HepG2 (cell line): ENCODE results near the gene GTF3C5. TPM values are rescaled to one million over a fixed set of nuclear protein-coding genes. Genes with fewer than 3 reads are reported as not detected.

Source experiments
- ATAC-seq: fragments of 200-7000 bp; cut with Tn5 transposase; 3 replicates; pipeline ENCODE4 v1.9.1; 2020; ENCODE audit warnings: mild to moderate bottlenecking, moderate library complexity
- BruUV-seq: library from RNA; stranded (reverse); fragments of 400-500 nt; replicated peaks from 2 replicates; lab custom pipeline; 2021; lab: Mats Ljungman, UMichigan
- CTCF ChIA-PET: fragments of 300-600 bp; formaldehyde crosslinking; extraction: SDS; loops from one replicate; lab custom pipeline; 2021; ENCODE audit warnings: low total read pairs, inconsistent platforms, low intra/inter-chr PET ratio; lab: Yijun Ruan, JAX
- POLR2A ChIA-PET: fragments of 350-600 bp; sonication (Branson Sonifier 250); formaldehyde crosslinking; loops from one replicate; lab custom pipeline; 2020; ENCODE audit warnings: antibody characterized with exemption, inconsistent platforms; lab: Yijun Ruan, JAX
- DNase-seq: peaks from one replicate; pipeline ENCODE4 v3.0.0-alpha.2; 2015; ENCODE audit warnings: low spot score
- FAIRE-seq: peaks from 3 replicates; lab custom pipeline; 2011; peaks lifted over from hg19 to GRCh38; lab: Jason Lieb, UNC
- H2AFZ ChIP-seq: one replicate; pipeline ENCODE4 v1.6.1; 2011; ENCODE audit warnings: low read length, inconsistent platforms
- H3K27ac ChIP-seq: fragments of 300-600 bp; 3 replicates; pipeline ENCODE4 v1.8.0; 2011; ENCODE audit warnings: mixed run types, mild to moderate bottlenecking, mixed read lengths, low read length, inconsistent platforms; ENCODE audit not compliant: insufficient read depth; ENCODE audit errors: extremely low read length
- H3K27me3 ChIP-seq, 2 experiments: fragments of 200-600 bp in 1 of 2; 2 replicates in 1 of 2; 3 replicates in 1 of 2; pipeline versions ENCODE4 v1.6.0 to v1.8.0; 2011; ENCODE audit warnings: low read length in 2 of 2, mild to moderate bottlenecking in 2 of 2, moderate library complexity in 2 of 2, inconsistent platforms in 1 of 2; ENCODE audit not compliant: insufficient read depth in 2 of 2, control insufficient read depth in 1 of 2
- H3K36me3 ChIP-seq, 2 experiments: fragments of 200-600 bp in 1 of 2; replicated peaks in 1 of 2; 2 replicates in 1 of 2; 3 replicates in 1 of 2; pipeline versions ENCODE4 v1.5.1 to v1.8.0; 2011; ENCODE audit warnings: low read length in 2 of 2, inconsistent platforms in 1 of 2; ENCODE audit not compliant: insufficient read depth in 2 of 2, control insufficient read depth in 1 of 2
- H3K4me1 ChIP-seq: 2 replicates; pipeline ENCODE4 v1.5.1; 2012; ENCODE audit warnings: low read length, inconsistent platforms; ENCODE audit not compliant: insufficient read depth
- H3K4me2 ChIP-seq: 2 replicates; pipeline ENCODE4 v1.6.0; 2011; ENCODE audit warnings: low read depth, low read length, inconsistent platforms
- H3K4me3 ChIP-seq, 3 experiments: fragments of 200-600 bp in 1 of 3; sonication (generic), shearing (Covaris generic) in 1 of 3; replicated peaks in 1 of 3; 2 replicates each; pipeline ENCODE4 v1.5.1; 2011 to 2016; ENCODE audit warnings: low read length in 3 of 3, inconsistent platforms in 2 of 3, low read depth in 2 of 3, mild to moderate bottlenecking in 2 of 3, control low read depth in 1 of 3, mixed read lengths in 1 of 3; ENCODE audit not compliant: insufficient read depth in 1 of 3
- H3K79me2 ChIP-seq: one replicate; pipeline ENCODE4 v1.6.1; 2011; ENCODE audit warnings: low read length, inconsistent platforms; ENCODE audit not compliant: insufficient read depth
- H3K9ac ChIP-seq: 2 replicates; pipeline ENCODE4 v1.6.0; 2011; ENCODE audit warnings: mild to moderate bottlenecking, low read depth, low read length, inconsistent platforms; ENCODE audit not compliant: insufficient read depth
- H3K9me3 ChIP-seq: 2 replicates; pipeline ENCODE4 v1.5.1; 2012; ENCODE audit warnings: mild to moderate bottlenecking, low read length
- H4K20me1 ChIP-seq: 2 replicates; pipeline ENCODE4 v1.6.0; 2011; ENCODE audit warnings: inconsistent platforms, mild to moderate bottlenecking, low read length, moderate library complexity; ENCODE audit not compliant: insufficient read depth
- AGO1 ChIP-seq: fragments of 200-400 bp; formaldehyde crosslinking; IDR thresholded peaks from 2 replicates; pipeline ENCODE4 v1.6.1; 2017; ENCODE audit warnings: mild to moderate bottlenecking, low read depth, low read length, moderate library complexity; ENCODE audit not compliant: poor library complexity, severe bottlenecking
- ARNTL ChIP-seq: sonication (generic); formaldehyde crosslinking; IDR thresholded peaks from 2 replicates; pipeline ENCODE4 v1.4.0; 2020; ENCODE audit warnings: mild to moderate bottlenecking, missing genetic modification reagents
- GATA4 ChIP-seq: sonication (generic); IDR thresholded peaks from 2 replicates; pipeline ENCODE4 v1.6.1; 2016; ENCODE audit warnings: antibody characterized with exemption, low read depth, borderline replicate concordance
- KDM2A ChIP-seq: sonication (generic); formaldehyde crosslinking; IDR thresholded peaks from 2 replicates; pipeline ENCODE4 v1.4.0; 2020; ENCODE audit warnings: low read depth, missing genetic modification reagents, borderline replicate concordance
- PLSCR1 ChIP-seq: sonication (generic); formaldehyde crosslinking; IDR thresholded peaks from 2 replicates; pipeline ENCODE4 v1.5.0; 2020; ENCODE audit warnings: missing genetic modification reagents, mild to moderate bottlenecking, borderline replicate concordance
- RXRB ChIP-seq: IDR thresholded peaks from 2 replicates; pipeline ENCODE4 v1.6.1; 2016; ENCODE audit warnings: borderline replicate concordance, missing genetic modification reagents, missing compliant biosample characterization
- SP140L ChIP-seq: sonication (generic); formaldehyde crosslinking; IDR thresholded peaks from 2 replicates; pipeline ENCODE4 v1.4.0; 2020; ENCODE audit warnings: missing genetic modification reagents, borderline replicate concordance
- SRSF9 ChIP-seq: fragments of 200-400 bp; formaldehyde crosslinking; IDR thresholded peaks from 2 replicates; pipeline ENCODE4 v1.6.1; 2018; ENCODE audit warnings: borderline replicate concordance, mild to moderate bottlenecking, low read depth, low read length; ENCODE audit not compliant: insufficient read depth, poor library complexity, severe bottlenecking
- ZNF20 ChIP-seq: sonication (generic); formaldehyde crosslinking; IDR thresholded peaks from 2 replicates; pipeline ENCODE4 v1.4.0; 2020; ENCODE audit warnings: mild to moderate bottlenecking, moderate library complexity, missing genetic modification reagents
- ZNF430 ChIP-seq: sonication (generic); formaldehyde crosslinking; IDR thresholded peaks from 2 replicates; pipeline ENCODE4 v1.9.0; 2021; ENCODE audit warnings: mild to moderate bottlenecking, missing genetic modification reagents
- ZNF549 ChIP-seq: sonication (generic); formaldehyde crosslinking; IDR thresholded peaks from 2 replicates; pipeline ENCODE4 v1.5.0; 2020; ENCODE audit warnings: missing genetic modification reagents
- ZNF562 ChIP-seq: sonication (generic); formaldehyde crosslinking; IDR thresholded peaks from 2 replicates; pipeline ENCODE4 v1.8.0; 2022; ENCODE audit warnings: missing genetic modification reagents, borderline replicate concordance
- ZNF598 ChIP-seq: sonication (generic); formaldehyde crosslinking; IDR thresholded peaks from 2 replicates; pipeline ENCODE4 v1.5.1; 2020; ENCODE audit warnings: mild to moderate bottlenecking, missing genetic modification reagents, borderline replicate concordance
- WGBS: methylation state at CpG from one replicate; pipeline ENCODE4 v1.1.6; 2017; ENCODE audit warnings: low lambda C conversion rate; 5-methylcytosine and 5-hydroxymethylcytosine counted together
- in situ Hi-C: cut with HindIII; loops from 2 replicates; pipeline ENCODE4 v1.10.0; 2017; ENCODE audit warnings: low pct_unique_long_range_greater_than_20kb; ENCODE audit not compliant: extremely low pct_ligation_motif_present
- intact Hi-C: fragments of 100-400 bp; cut with micrococcal nuclease; formaldehyde crosslinking; loops from one replicate; pipeline ENCODE4 v1.10.0; 2022; ENCODE audit not compliant: unreplicated experiment
- polyA plus RNA-seq, 8 experiments: library from polyadenylated mRNA; depleted of rRNA in 3 of 8; stranded (reverse) in 7 of 8; unstranded in 1 of 8; fragments of >200 nt; fragmentation: Illumina TruSeq in 4 of 8; extraction: Trizol in 4 of 8; gene quantifications; 2 replicates each; pipeline versions ENCODE4 v1.2.1 to v1.2.3, GENCODE V29; 2011 to 2016; ENCODE audit warnings: low read depth in 4 of 8, missing spikeins in 1 of 8, mixed read lengths in 1 of 8; ENCODE audit not compliant: insufficient read depth in 1 of 8
- total RNA-seq, 5 experiments: library from RNA; depleted of rRNA; stranded (reverse); fragments of >200 nt; fragmentation: Illumina TruSeq; extraction: Trizol; gene quantifications; 2 replicates each; pipeline ENCODE4 v1.2.3, GENCODE V29; 2016; ENCODE audit warnings: low read depth in 1 of 5
- TF ChIP-seq, protein P1 (sequence below): sonication (generic); formaldehyde crosslinking; IDR thresholded peaks from 2 replicates; pipeline ENCODE4 v1.8.1; 2023; ENCODE audit warnings: missing genetic modification reagents, mild to moderate bottlenecking, borderline replicate concordance

GTF3C5 gene
- total and polyA plus RNA-seq, 2 of the 13 experiments (the other 11 are each of a cell fraction or from before 2014, with no cell fraction given), result 66.9 to 92.6 TPM

DNA sequence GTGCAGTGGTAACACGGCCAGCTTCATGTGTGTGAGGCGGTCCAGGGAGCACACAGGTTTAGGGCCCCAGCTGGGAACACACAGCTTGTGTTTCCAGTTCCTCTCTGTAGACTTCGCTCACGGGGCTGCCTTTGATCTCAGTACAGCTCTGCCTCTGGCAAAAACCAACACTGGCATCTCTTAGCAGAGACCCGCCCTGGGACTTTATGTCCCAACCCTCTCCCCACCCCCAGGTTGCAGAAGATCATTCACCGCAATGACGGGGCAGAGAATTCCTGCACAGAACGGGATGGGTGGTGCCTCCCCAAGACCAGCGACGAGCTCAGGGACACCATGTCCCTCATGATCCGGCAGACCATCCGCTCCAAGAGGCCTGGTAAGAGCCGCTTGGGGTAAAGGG lies 25.7 kb downstream of the GTF3C5 start:
- ChIA-PET CTCF (no interaction called here), POLR2A (no interaction called here)
- no TSS peak for BruUV-seq
- no peak overlapping the region for H3K9ac ChIP-seq
- H3K4me2 ChIP-seq, result no peak overlapping the region
- TF ChIP-seq ZNF549 (CRISPR knock-in tag) (no peak), GATA4 (no peak), ARNTL (CRISPR knock-in tag) (no peak), AGO1 (no peak), ZNF598 (no peak), ZNF20 (CRISPR knock-in tag) (no peak), KDM2A (CRISPR knock-in tag) (no peak), SP140L (no peak), RXRB (CRISPR knock-in tag) (no peak), PLSCR1 (CRISPR knock-in tag) (no peak), ZNF430 (CRISPR knock-in tag) (no peak), ZNF562 (CRISPR knock-in tag) (no peak), SRSF9 (no peak)
- TF ChIP-seq, protein P1, sequence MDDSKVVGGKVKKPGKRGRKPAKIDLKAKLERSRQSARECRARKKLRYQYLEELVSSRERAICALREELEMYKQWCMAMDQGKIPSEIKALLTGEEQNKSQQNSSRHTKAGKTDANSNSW (CRISPR knock-in tag), result no peak
- ATAC-seq (no peak), DNase-seq (no peak), FAIRE-seq (no peak)
- no peak overlapping the region for H2AFZ ChIP-seq
- peaks cover 29 to 54% of the 10 kb centered on the region in 2 experiments; a peak in 4 of 5 replicates for H3K36me3 ChIP-seq
- WGBS, result 92% methylated on average over 10 of the region's 13 CpGs
- no peak overlapping the region for H3K4me3 ChIP-seq
- in situ Hi-C loops (no loop called here), intact Hi-C loops (no loop called here)
- H3K4me1 ChIP-seq, result peaks cover 29% of the 10 kb centered on the region
- H3K27me3 ChIP-seq, result no peaks in the 10 kb centered on the region
- no peaks in the 10 kb centered on the region for H4K20me1 ChIP-seq
- no peaks in the 10 kb centered on the region for H3K79me2 ChIP-seq
- no peaks in the 10 kb centered on the region for H3K9me3 ChIP-seq
- H3K27ac ChIP-seq, result no peak overlapping the region
